Liver (tissue), 9 donors: ENCODE measurements around the gene IGF2. TPM values are rescaled to one million over a fixed set of nuclear protein-coding genes. Genes with fewer than 3 reads are reported as not detected.

ENCODE experiments used
- DNase-seq: peaks from one replicate; pipeline ENCODE4 v3.0.0-alpha.2; 2017; ENCODE audit warnings: low spot score
- H3K27ac ChIP-seq, 2 donors: one replicate each; pipeline ENCODE4 v1.7.0; 2013; ENCODE audit warnings: inconsistent platforms in 2 of 2, low read length in 2 of 2, control low read depth in 1 of 2, low read depth in 1 of 2, mild to moderate bottlenecking in 1 of 2
- H3K27me3 ChIP-seq, 4 donors: one replicate each; pipeline versions ENCODE4 v1.6.1 to v1.7.0; 2013; ENCODE audit warnings: low read length in 3 of 4, inconsistent platforms in 1 of 4, mild to moderate bottlenecking in 1 of 4, moderate library complexity in 1 of 4; ENCODE audit not compliant: control insufficient read depth in 4 of 4, insufficient read depth in 4 of 4
- H3K36me3 ChIP-seq, 4 donors: one replicate each; pipeline versions ENCODE4 v1.6.1 to v1.7.0; 2013; ENCODE audit warnings: low read length in 3 of 4, mild to moderate bottlenecking in 3 of 4, low read depth in 1 of 4, moderate library complexity in 1 of 4; ENCODE audit not compliant: control insufficient read depth in 4 of 4, insufficient read depth in 3 of 4
- H3K4me1 ChIP-seq, 4 donors: one replicate each; pipeline versions ENCODE4 v1.6.1 to v1.7.0; 2013; ENCODE audit warnings: low read length in 3 of 4, mild to moderate bottlenecking in 3 of 4, moderate library complexity in 1 of 4; ENCODE audit not compliant: control insufficient read depth in 4 of 4, insufficient read depth in 4 of 4
- H3K4me3 ChIP-seq, 3 donors: one replicate each; pipeline versions ENCODE4 v1.6.1 to v1.7.0; 2013; ENCODE audit warnings: low read length in 3 of 3, control low read depth in 1 of 3, low read depth in 1 of 3, mild to moderate bottlenecking in 1 of 3
- H3K9ac ChIP-seq, 2 donors: one replicate each; pipeline ENCODE4 v1.7.0; 2013; ENCODE audit warnings: low read length in 2 of 2, mild to moderate bottlenecking in 2 of 2, moderate library complexity in 2 of 2, control low read depth in 1 of 2, low read depth in 1 of 2
- H3K9me3 ChIP-seq, 4 donors: one replicate each; pipeline versions ENCODE4 v1.6.1 to v1.7.0; 2013; ENCODE audit warnings: low read length in 3 of 4; ENCODE audit not compliant: control insufficient read depth in 4 of 4
- ATF3 ChIP-seq: IDR thresholded peaks from 2 replicates; pipeline ENCODE4 v1.6.1; 2016; ENCODE audit warnings: antibody characterized with exemption
- CTCF ChIP-seq: fragments of 150-350 bp; IDR thresholded peaks from 2 replicates; pipeline ENCODE4 v1.5.1; 2017; ENCODE audit warnings: improper control_type of control experiment, low read depth, low read length; ENCODE audit not compliant: missing input control
- EGR1 ChIP-seq, 2 donors: IDR thresholded peaks; 2 replicates each; pipeline ENCODE4 v1.6.1; 2016 to 2018; ENCODE audit warnings: antibody characterized with exemption in 2 of 2, low read depth in 2 of 2
- GABPA ChIP-seq, 2 donors: IDR thresholded peaks in 1 of 2; conservative IDR thresholded peaks in 1 of 2; 2 replicates each; pipeline ENCODE4 v1.6.1; 2016; ENCODE audit warnings: antibody characterized with exemption in 2 of 2, mild to moderate bottlenecking in 1 of 2, moderate library complexity in 1 of 2
- HNF4A ChIP-seq, 2 donors: conservative IDR thresholded peaks; 2 replicates each; pipeline ENCODE4 v1.6.1; 2016; ENCODE audit warnings: antibody characterized with exemption in 2 of 2, mild to moderate bottlenecking in 2 of 2
- HNF4G ChIP-seq: IDR thresholded peaks from 2 replicates; pipeline ENCODE4 v1.6.1; 2016; ENCODE audit warnings: antibody characterized with exemption
- NR2F2 ChIP-seq: IDR thresholded peaks from 2 replicates; pipeline ENCODE4 v1.6.1; 2016; ENCODE audit warnings: antibody characterized with exemption
- RAD21 ChIP-seq, 2 donors: IDR thresholded peaks; 2 replicates each; pipeline ENCODE4 v1.6.1; 2016; ENCODE audit warnings: antibody characterized with exemption in 2 of 2, mild to moderate bottlenecking in 2 of 2
- REST ChIP-seq: IDR thresholded peaks from 2 replicates; pipeline ENCODE4 v1.6.1; 2016; ENCODE audit warnings: antibody characterized with exemption, mild to moderate bottlenecking
- RXRA ChIP-seq, 2 donors: IDR thresholded peaks; 2 replicates each; pipeline ENCODE4 v1.6.1; 2017 to 2018; ENCODE audit warnings: antibody characterized with exemption in 2 of 2, mild to moderate bottlenecking in 1 of 2
- TAF1 ChIP-seq: conservative IDR thresholded peaks from 2 replicates; pipeline ENCODE4 v1.6.1; 2016; ENCODE audit warnings: antibody characterized with exemption, mild to moderate bottlenecking
- ZBTB33 ChIP-seq: IDR thresholded peaks from 2 replicates; pipeline ENCODE4 v1.6.1; 2016; ENCODE audit warnings: antibody characterized with exemption
- WGBS: extraction: QIAGEN DNeasy Blood & Tissue Kit; methylation state at CpG from one replicate; pipeline ENCODE4 v1.1.7; 2013; 5-methylcytosine and 5-hydroxymethylcytosine counted together
- polyA plus RNA-seq, 2 donors: library from polyadenylated mRNA; stranded (reverse) in 1 of 2; unstranded in 1 of 2; fragments of 200-250 nt in 1 of 2; fragments of >200 nt in 1 of 2; fragmentation: Nextera tagmentation in 1 of 2; extraction: Ambion mirVana in 1 of 2; gene quantifications; one replicate each; pipeline versions ENCODE4 v1.2.1 to v1.2.3, GENCODE V29; 2013 to 2015
- total RNA-seq, 2 donors: library from RNA; depleted of rRNA; stranded (reverse); fragments of >200 nt; gene quantifications; one replicate each; pipeline ENCODE4 v1.2.3, GENCODE V29; 2014
- donor health status: healthy.
- donor health status: healthy.
- donor health status: healthy.
- donor health status: healthy.
- donor health status: healthy.

Gene IGF2
- total and polyA plus RNA-seq, 4 donors = 70.5 to 1,440 (median 192) TPM

- no peak for TF ChIP-seq HNF4G
- no peak for TF ChIP-seq TAF1
- TF ChIP-seq RXRA (IDR thresholded peaks at IDR 0.05) = no peak
- TF ChIP-seq CTCF = no peak
- TF ChIP-seq HNF4A (conservative IDR thresholded peaks at IDR 0.05) = no peak
Observed at GRCh38 chr11:2137202-2138067, 1.8 kb downstream of the IGF2 start (continued).

GRCh38 chr11:2136952-2137201, 2.3 kb downstream of the IGF2 start:
- Histone ChIP-seq H3K4me3 (no peak overlapping the region), H3K4me1 (peaks cover 15 to 57% (median 37%) of the 10 kb centered on the region in 4 donors), H3K36me3 (peaks cover 5 to 20% (median 14%) of the 10 kb centered on the region in 4 donors), H3K27me3 (no peaks in the 10 kb centered on the region), H3K27ac (no peak overlapping the region), H3K9ac (no peak overlapping the region), H3K9me3 (no peaks in the 10 kb centered on the region)
- 52% methylated on average over 8 of the region's 8 CpGs for WGBS
- no peak for TF ChIP-seq GABPA (IDR thresholded peaks at IDR 0.05 in 1 of 2, conservative IDR thresholded peaks at IDR 0.05 in 1 of 2)
- TF ChIP-seq ATF3 = no peak
- TF ChIP-seq HNF4G = no peak
- TF ChIP-seq EGR1 (IDR thresholded peaks at IDR 0.05; ENCODE audit: low read depth in 2 of 2) = no peak
- no peak for TF ChIP-seq REST
- TF ChIP-seq NR2F2 = no peak
- TF ChIP-seq ZBTB33 = no peak
- no peak for TF ChIP-seq TAF1
- no peak for TF ChIP-seq RAD21 (IDR thresholded peaks at IDR 0.05)
- DNase-seq = no peak
